Body of pancreas (tissue), 4 donors: ENCODE results near the gene ROR1.

ENCODE experiments used
- CTCF ChIP-seq, 7 experiments: fragments of 450-650 bp in 4 of 7; fragments of 200-600 bp in 3 of 7; sonication (generic) in 3 of 7; IDR thresholded peaks; one replicate each; pipeline ENCODE4 v1.5.1; 2016 to 2019; ENCODE audit warnings: antibody characterized with exemption in 7 of 7
- POLR2A ChIP-seq, 3 donors: fragments of 450-650 bp; IDR thresholded peaks; one replicate each; pipeline ENCODE4 v1.6.1; 2016; ENCODE audit warnings: antibody characterized with exemption in 3 of 3, mild to moderate bottlenecking in 2 of 3

- TF ChIP-seq POLR2A (IDR thresholded peaks at IDR 0.05) (no peak), CTCF (IDR thresholded peaks at IDR 0.05) (no peak)
These were observed 278.0 kb downstream of the ROR1 start for GRCh38 chr1:64051796-64052195.
